ENCODE data around the gene LDB2. TPM values are rescaled to one million over a fixed set of nuclear protein-coding genes. Genes with fewer than 3 reads are reported as not detected.
A peak's percentile ranks its signal among the peaks of the same experiment; 100 is the strongest.

Gene LDB2
- total RNA-seq, 1 experiment from 2014 or later = 0.74 TPM

DNA sequence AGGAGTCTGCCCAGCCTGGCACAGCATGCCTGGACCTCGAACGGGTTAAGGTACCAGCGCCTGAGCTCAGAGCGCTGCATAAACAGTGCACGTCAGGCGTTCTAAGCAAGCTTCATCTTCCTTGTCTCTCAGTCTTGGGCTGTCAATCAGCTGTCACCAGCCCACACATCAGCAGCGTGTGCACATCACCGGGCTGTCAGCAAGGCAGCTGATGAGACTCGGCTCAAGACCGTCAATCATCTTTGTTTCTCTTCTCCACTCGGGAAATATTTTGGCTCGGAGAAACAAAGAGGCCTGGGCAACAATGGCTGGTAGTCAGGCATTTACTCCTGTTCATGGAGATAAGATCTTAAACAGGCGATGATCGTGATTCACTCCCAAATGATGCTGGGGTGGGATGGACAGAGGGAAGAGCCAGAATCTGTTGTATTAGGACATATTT, 141.3 kb downstream of the LDB2 start:
- no peak for DNase-seq (ENCODE audit: low read depth)

DNA sequence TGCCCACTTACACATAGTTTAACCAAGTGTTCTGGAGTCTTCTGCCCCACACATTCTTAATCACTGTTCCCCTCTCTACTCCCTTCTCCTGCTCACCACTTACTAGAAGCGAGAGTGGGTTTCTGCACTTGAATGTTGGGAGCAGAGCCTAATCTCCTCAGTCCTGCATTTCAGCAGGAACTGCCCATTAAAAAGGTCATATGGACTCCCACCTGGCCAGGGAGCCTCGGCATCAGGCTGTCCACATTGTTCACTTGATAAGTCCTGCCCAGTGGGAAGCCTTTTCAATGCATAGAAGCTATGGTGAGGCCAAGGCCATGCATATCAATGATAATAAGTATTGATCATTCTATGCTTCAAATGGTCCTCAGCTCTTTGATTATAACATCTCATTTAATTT, 144.3 kb downstream of the LDB2 start:
- DNase-seq (ENCODE audit: low read depth) = no peak

- DNase-seq (ENCODE audit: low read depth) = no peak
Observed at GRCh38 chr4:16752150-16752549, 146.3 kb downstream of the LDB2 start.

DNA sequence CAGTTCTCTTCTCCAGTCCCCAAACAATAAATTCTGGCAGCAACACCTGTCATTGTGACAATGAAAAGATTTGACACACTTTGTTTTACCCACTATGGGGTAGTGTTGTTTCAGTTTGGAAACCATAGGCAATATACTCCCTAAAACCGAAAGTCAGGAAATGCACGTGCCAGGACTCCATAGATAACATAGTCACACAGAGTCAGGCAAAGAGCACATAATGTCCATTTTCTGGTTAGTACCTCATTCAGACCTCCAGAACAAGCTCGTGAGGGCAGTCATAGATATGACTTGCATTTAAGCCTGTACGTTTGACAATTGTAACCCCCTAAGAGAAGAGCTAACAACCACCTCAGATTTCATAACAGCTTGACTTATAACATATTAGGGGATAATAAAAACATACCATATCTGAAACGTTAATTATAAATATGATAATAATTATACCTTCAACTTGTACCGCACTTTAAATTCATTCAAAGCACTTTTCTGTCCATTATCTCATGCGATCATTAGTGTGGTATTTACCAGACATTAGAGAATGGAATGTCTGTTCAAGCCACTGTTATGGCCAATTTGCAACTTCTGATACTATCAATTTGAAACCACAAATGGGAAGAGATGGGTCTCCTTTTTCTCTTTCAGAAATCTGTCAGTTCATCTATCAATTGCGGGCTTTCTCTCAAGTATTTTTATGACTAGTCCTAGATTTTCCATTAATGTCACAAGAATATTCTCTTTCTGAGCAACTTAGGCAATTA, 147.4 kb downstream of the LDB2 start:
- DNase-seq (ENCODE audit: low read depth) = no peak

DNA sequence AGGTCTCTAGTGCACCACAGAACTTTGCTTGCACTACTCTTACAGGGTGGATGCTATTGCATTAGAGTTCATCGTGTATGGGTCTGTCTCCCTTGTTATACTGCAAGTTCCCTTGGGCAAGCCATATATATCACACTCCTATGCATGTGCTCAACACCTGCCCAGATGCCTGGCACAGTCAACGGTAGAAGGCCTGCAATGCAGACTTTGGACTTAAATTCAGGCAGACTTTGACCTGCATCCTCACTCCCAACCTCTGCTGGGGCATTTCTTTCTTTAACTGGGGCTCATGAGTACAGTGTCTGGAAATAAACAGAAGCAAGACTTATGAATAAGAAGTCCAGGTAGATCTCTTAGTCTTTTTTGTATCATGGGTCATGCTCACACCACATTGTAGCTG, 148.2 kb downstream of the LDB2 start:
- no peak for DNase-seq (ENCODE audit: low read depth)

DNA sequence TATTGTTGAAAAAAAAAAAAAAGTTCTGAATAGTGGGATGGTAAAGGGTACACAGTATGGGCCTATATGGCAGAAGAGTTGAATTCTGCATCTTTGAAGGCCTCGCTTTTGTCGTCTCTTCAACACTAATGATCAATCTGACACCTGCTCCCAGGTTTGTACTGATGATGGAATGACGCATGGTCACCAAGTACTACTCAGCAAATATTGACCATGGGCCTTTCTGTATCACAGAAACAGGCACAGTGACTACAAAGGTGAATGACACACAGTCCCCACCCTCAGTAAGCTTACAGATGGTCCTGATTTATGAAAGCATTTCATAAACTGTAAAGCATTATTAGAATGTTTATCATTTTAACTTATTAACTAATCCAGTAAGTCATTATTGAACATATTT, 152.6 kb downstream of the LDB2 start:
- DNase-seq (ENCODE audit: low read depth) = no peak

- peak; percentile 19 for DNase-seq (ENCODE audit: low read depth)
Observed at GRCh38 chr4:16745009-16745635, 153.3 kb downstream of the LDB2 start.

GRCh38 chr4:16741287-16741686, 157.2 kb downstream of the LDB2 start:
- no peak for DNase-seq (ENCODE audit: low read depth)

DNA sequence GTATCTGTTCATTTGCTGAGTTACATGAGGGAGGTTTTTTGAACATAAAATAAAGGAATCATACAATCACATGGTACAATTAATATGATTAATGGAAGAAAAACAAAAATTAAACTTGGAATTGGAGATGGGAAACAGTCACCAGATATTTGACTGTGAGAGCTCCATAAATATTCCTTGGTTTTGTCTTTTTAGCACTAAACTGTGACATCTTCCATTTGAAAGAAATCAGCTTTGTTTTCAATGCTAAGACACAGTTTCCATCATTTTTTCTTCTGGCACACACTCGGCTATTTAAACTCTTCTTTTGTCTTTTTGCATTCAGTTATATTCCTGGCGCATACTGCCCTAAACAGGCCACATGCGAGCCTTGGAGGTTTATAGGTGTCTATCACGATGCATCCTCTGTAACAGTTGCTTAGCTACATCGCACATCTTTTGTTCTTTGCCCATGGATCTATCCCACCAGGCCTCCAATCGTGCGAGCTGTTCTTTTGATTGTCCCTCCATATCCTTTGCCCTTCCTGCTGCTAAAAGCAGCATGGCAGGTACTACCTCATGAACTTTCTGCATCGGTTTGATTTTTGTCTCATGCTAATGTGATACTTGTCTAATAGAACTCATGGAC, 158.3 kb downstream of the LDB2 start:
- DNase-seq (ENCODE audit: low read depth) = no peak

DNA sequence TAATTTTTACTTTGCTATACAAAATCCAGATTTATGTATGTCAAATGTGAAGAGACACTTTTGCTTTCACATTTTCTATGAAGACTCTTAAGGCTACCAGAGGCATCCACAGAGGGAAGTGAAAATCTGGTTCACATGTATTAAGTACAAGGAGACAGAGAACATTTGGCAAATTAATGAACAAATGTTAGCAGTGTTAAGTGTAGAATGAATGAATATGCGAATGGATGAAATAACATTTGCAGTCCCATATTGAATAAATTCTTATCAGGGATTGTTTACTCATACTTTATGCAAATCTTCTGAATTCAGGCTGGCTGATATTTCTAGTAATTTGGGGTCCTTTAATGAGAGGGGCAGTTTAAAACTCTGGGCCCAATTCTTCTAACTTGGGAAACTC, 159.9 kb downstream of the LDB2 start:
- DNase-seq (ENCODE audit: low read depth) = no peak

- DNase-seq (ENCODE audit: low read depth) = no peak
Observed at GRCh38 chr4:16733509-16733908, 164.9 kb downstream of the LDB2 start.

DNA sequence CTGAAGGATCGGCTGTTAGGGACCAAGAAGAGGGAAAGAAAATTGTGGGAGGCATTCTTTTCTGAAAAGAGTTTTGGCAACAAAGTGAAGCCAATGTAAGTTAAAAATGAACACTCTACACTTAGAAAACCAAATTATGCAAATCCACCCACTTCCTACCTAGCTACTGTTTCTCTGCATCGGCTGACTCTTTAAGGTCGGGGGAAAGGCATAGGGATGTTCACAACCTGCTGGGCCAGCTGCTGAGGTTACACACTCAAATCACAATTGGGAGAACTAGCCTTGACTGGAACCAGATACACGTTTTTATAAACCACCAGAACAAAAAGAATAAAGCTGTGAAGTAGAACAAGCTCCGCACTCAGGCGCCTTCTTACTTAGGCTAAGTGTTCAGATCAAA, 165.7 kb downstream of the LDB2 start:
- no peak for DNase-seq (ENCODE audit: low read depth)

DNA sequence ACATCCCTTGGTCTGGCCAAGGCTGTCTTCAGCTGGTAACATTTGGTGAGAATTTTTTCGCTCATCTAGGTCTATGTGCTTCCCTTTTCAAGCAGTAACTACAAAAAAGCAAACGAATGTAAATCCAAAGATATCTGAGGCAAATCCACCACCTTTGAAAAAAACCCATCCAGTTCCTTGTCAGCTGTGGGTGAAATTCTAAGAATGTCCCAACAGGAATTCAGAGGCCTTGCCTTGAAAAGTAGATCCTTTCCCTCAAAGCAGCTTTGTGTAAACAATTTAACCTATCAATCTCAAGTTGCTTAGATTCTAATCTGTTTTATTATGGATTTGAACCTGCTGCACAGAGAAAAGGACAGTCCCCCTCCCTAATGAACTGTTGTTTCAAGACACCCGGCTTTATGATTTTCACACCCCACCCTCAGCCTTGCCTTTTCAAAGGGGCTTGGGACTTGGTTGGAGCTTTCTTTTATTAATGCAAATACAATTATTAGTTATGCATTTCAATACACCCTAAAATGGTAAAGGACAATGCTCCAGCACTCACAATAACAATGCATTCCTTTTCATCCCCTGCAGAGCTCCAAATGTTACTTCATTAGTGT, 166.6 kb downstream of the LDB2 start:
- no peak for DNase-seq (ENCODE audit: low read depth)

GRCh38 chr4:16730522-16731205, 167.8 kb downstream of the LDB2 start:
- no peak for DNase-seq (ENCODE audit: low read depth)

GRCh38 chr4:16729336-16729735, 169.1 kb downstream of the LDB2 start:
- DNase-seq (ENCODE audit: low read depth) = no peak

GRCh38 chr4:16728849-16729248, 169.6 kb downstream of the LDB2 start:
- DNase-seq (ENCODE audit: low read depth) = no peak

DNA sequence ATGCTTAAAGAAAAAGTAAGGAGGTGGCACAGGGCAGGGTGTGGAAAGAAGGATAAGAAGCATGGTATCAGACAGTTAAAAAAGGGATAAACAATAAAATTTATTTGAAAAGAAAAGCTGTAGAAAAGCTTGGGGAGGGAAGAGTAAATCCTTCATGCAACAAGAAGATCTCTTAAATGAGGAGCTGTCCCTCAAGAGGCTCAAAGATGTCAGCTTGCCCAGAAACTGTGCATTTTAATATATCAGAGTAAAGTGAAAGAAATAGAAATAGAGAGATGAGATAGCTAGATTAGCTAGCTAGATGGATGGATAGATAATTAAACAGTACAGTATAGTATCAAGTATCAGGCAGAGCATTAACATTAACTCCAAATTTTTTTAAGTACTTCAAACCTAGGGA, 170.3 kb downstream of the LDB2 start:
- DNase-seq (ENCODE audit: low read depth) = no peak

- DNase-seq (ENCODE audit: low read depth) = no peak
Observed at GRCh38 chr4:16727218-16727617, 171.2 kb downstream of the LDB2 start.

DNA sequence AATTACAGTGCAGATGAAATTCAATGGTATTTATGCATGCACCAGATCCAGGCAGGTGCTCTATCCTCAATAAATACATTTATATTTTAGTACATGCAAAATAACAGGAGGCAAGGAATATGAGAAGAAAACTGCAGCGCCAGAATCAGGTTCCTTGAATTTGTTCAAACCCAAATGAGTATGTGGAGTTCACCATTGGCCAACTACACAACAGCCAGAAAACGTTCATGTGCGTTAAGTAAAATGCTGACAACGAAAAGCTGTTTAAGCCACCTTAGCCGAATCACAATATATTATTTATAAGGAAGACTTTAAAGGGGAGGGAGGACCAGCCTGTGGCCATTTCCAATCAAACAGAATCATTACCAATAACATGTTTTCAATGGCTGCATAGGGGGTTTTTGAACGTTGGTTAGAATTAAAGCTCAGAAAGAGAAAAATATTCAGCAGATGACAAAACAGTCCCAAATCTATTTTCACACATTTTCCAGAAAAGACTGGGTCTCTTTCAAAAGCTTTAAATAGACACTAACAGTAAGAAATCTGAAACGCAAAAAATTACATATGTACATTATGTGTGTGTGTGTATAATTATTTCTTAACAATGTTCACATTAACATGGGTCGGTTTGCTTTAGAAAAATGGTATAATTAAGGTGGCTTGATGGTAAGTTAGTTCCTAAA, 171.9 kb downstream of the LDB2 start:
- no peak for DNase-seq (ENCODE audit: low read depth)

DNA sequence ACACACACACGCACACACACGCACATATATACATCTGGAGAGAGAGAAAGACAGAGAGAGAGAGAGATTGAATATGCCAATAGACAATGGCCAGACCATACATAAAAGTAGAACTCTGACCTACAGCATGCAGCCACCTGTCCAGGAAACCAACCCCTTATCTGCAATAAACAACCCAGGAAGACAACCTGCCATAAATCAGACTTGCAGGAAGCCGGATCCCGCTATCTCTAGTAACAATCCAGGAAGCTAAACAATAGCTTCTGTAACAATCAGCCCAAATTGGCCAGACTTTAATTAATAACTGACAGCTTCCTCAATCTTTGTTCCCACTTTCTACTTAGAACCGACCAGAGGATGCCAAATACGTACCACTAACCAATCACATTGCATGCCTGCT, 173.2 kb downstream of the LDB2 start:
- no peak for DNase-seq (ENCODE audit: low read depth)

- no peak for DNase-seq (ENCODE audit: low read depth)
Observed at GRCh38 chr4:16722416-16722815, 176.0 kb downstream of the LDB2 start.

Data from Daoy (cell line).